HG03060 (cell line): ENCODE data around the gene GLOD5.

ENCODE experiments used
- ATAC-seq: cut with Tn5 transposase; IDR thresholded peaks from one replicate; pipeline ENCODE4 v1.9.1; 2021; ENCODE audit warnings: low read depth, moderate number of reproducible peaks; ENCODE audit not compliant: unreplicated experiment

GLOD5 gene

DNA sequence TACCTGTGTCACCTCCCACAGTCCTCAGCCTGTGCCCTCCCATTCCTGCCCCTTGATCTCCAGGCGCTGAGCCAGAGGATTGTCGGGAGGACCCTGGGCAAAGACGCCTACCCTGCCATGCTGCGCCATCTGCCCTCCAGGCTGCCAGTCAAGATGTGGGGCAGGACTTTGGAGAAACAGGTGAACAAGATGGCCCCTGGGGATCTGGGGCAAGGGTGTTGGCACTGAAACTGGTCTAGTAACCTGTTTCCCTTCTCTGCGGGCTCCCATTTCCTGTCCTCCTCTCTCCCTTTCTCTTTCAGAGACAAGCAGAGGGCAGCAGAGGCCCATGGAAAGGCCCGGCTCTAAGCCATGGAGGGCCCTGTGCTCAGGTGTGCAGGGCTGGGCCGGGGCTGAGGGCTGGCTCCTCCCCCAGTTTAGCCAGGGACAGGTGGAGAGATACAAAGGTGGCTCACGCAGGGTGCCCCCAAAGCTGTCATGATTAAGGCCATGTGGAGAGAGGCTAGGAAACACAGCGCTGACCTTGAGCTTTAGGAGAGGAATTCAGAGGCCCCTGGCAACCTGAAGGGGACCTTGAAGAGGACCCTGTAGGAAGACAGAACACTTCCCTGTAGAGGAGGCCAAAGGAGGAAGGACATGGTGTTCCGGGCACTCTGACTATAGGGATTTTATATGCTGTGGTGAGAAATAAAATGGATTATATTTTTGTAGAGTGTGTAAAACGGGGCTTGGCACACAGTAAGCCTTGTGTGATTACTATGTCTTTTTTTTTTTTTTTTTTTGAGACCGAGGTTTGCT lies at the start of gene GLOD5:
GLOD5 (plus strand) TSS at position 74 of the 798 bp plus-strand sequence; CDS start at position 118, 44 bp downstream.
- ATAC-seq = no peak

DNA sequence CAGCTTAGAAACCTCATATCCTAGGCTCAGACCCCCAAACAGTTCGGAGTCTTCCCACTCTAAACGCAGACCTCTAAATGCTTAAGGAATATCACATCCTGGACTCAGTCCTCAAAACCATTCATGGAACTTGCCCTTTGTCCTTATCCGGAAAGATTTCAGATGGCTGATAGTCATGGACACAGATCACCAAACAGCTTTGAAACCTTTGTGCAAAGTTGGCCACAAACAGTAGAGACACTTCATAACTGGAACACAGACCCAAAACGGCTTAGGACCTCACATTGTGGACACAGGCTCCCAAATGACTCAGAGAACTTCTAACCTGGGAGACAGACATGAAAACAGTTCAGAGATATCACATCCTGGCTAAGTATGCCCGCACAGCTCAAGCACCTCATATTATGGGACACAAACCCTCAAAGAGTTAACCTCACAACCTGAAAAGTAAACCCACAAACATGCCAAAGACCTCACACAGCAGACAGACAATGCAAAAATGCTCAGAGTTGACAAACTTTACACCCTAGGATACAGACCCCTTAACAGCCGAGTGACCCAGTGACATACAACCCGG lies 49.5 kb upstream of the GLOD5 start:
- ATAC-seq = no peak

DNA sequence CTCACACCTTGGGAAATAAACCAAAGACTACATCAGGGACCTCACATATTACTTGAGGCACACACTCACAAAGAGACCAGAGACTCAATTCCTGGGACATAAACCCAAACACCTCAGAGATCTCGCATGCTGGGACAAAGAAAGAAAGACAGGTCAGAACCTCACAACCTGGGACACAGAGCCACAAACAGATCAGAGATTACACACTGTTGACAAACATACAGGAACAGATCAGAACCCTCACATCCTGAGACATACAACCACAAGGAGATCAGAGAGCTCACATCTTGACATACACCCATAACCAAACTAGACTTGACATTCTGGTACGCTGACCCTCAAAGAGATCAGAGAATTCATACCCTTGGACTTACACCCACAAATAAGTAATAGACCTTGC lies 47.7 kb upstream of the GLOD5 start:
- ATAC-seq = no peak

DNA sequence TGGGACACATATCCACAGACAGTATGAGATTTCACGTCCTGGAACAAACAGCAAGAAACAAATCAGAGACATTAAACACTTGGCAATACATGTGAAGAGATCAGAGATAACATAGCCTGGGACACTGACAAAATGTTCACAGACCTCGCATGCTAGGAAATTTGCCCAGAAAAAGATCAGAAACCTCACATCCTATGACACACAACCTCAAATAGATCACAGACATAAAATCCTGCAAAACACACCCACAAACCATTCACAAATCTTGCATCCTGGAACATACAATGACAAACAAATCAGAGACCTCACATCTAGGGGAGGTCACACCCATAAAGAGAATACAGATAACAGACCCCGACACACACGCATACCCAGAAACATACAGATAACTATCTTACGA lies 47.0 kb upstream of the GLOD5 start:
- no peak for ATAC-seq

DNA sequence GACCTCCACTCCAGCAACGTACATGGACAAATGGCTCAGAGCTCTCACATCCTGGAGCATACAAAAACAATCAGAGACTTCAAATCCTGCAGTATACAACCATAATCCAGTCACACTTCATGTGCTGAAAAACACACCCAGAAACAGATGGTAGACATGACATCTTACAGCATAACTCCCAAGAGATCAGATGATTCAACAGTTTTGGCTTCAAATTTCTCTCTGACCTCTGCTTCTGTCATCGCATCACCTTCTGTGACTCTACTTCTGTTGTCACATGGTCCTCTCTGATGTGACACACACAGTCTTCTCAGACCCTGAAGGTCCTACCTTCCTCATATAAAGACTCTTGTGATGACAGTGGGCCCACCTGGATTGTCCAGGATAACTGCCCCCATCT lies 46.5 kb upstream of the GLOD5 start:
- no peak for ATAC-seq

DNA sequence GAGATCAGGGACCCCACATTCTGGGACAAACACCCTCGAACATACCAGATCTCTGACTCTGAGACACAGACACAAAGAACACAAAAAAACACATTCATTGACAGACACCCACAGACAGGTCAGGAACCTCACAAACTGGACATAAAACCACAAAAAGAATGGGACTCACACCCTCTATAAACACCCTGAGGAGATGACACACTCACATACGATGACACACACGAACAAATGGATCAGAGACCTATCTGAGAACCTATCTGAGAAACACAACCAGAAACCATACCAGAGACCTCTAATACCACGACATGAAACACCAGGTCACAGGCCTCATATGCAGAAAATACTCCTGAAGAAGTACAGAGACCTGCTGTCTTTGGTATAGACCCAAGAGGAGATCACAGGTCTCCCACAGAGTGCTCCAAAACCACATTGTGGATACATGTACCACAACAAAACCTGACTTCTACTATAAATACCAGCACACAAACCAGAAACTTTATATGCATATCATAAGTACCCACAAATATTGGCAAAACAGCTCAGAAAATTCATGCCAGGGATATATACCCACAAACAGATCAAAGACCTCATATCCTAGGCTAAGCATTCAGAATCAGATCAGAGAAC lies 45.6 kb upstream of the GLOD5 start:
- no peak for ATAC-seq

DNA sequence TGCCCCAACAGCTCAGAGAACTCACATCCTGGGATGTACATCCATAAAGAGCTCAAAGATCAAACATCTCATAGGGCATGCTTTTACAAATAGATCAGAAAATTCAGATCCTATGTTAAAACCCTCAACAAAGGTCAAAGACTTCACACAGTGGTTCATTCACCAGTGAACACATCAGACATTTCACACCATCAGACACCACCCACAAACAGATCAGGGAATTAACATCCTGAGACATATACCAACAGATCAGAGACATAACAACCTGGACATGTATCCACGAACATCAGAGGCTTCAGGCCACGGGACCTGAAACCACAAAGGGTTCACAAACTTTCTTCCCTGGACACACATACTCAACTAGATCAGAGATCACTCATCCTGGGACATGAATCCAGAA lies 41.6 kb upstream of the GLOD5 start:
- ATAC-seq = no peak

DNA sequence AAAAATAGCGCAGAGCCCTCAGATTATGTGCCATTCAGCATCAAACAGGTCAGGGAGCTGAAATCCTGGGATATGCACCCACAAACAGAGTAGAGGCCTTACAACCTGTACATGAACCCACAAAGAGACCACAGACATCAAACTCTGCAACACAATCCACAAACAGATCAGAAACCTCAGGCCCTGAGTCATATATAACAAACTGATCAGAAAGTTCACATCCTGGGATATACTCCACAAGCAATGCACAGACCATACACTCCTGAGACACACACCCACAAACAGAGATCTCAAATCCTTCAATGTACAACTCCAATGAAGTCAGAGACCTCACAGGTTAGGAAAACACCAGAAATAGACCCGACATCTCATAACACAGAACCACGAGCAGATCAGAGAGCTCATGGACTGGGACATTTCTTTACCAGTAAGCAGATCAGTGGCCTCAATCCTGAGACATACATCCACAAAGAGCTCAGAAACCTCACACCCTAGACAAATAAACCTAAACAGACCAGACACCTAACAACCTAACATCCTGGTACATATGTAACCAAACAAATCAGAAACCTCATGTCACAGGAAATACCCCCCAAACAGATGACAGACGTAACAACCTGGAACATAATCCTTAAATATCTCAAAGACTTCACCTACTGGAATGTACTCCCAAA lies 40.8 kb upstream of the GLOD5 start:
- ATAC-seq = no peak

DNA sequence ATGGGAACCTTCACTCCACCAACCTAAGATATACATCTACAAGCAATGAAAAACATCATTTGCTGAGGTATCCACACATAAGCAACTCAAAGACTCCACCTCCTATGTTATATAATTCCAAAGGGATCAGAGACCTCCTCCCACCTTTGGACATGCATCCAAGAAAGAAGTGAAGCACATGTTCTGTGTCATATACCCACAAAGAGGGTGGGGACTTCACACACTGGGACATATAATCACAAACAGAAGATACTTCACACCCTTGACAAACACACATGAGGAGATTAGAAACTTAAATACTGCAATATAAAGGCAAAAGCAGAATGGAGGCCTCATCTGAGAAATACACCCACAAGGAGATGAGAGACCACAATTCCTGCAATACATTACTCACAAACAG lies 39.6 kb upstream of the GLOD5 start:
- ATAC-seq = no peak

DNA sequence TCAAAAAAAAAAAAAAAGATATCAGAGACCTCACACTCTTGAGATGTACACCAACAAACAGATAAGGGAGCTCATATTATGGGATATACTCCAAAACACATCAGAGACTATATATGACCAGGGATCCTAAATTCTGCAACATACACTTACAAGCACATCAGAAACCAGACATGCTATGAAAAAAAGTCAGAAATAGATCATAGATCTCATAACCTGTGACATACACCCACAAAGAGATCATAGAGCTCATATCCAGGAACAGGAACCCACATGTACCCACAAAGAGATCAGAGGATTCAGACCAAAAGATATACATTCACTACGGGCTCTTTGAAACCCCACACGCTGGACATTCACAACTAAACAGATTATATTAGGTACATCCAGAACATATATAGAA lies 35.0 kb upstream of the GLOD5 start:
- ATAC-seq = no peak

DNA sequence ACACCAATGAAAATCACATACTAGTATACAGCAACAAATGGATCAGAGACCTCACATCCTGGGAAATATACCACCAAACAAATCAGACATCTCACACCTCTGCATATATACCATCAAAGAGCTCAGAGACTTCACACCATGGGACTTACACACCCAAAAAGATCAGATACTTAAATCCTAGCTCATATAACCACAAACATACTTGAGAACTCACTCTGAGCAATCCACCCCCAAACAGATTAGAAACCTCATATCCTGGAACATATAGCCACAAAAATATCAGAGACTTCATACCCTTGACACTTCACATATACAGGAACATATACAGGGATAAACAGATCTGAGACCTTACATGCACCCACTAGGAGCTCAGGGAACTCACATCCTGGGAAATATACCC lies 32.9 kb upstream of the GLOD5 start:
- no peak for ATAC-seq

DNA sequence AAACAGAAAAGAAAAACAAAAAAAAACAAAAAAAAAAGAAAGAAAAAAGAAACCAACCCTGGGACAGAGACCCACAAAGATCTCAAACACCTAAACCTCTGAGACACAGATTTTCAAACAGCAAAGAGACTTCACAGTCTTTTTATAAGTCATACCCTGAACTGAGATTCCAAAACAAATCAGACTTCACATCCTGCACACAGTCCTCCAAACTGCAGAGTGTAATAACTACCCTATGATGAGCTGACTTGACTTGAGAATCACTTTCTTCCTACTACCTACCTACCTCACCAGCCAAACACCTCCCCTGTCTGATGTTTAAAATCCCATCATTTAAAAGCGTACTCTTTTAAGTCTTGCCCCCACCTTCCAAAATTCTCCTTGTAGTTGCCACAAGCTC lies 25.2 kb upstream of the GLOD5 start:
- ATAC-seq = no peak

DNA sequence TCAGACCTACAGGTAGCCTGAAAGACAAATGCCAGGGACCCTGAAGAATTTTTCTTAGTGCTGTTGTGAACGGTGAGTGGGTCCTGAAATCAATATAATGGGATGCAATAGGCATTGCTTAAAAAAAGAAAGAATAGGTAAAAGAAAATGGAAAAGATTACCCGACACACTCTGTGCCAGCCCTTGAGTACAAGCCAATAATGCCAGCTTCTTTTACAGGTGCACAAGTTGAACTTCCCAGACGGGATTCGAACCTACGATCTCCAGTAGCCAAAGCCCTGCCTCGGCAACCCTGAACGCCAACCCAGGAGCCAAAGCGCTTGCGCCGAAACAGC lies 24.7 kb upstream of the GLOD5 start:
- no peak for ATAC-seq

DNA sequence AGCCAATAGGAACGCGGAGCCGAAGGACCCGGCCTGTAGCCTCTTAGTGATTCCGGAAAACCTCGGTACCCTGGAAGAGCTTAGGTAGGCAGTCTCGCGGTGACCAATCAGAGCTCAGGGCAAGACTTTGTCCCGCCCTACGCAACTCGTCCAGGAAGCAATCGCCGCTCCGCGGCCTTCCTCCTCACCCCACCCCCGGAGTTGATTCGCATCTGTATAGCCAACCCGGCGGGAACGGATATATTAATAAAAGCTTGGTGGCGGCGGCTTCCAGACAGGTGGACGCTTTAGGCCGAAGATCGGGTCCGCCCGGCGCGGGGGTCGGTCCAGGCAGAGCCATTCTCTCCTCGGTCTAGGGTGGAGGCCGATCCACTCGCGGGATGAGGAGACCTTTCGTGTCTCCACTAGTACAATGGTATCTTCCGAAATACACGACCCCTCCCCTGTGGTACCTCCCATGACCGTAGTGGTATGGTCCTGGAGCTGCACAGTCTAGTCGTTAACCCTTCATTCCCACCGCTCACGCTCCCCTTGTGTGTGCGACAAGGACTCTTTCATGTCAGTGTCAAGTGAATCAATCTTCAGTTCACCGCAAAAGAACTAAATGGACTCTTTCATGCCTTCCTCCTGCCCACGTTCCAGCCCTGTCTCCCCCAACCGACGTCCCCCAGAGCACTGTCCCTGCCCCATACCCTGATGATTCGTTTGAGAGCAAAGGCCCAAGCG lies 24.2 kb upstream of the GLOD5 start:
- peak; percentile 98 for ATAC-seq

DNA sequence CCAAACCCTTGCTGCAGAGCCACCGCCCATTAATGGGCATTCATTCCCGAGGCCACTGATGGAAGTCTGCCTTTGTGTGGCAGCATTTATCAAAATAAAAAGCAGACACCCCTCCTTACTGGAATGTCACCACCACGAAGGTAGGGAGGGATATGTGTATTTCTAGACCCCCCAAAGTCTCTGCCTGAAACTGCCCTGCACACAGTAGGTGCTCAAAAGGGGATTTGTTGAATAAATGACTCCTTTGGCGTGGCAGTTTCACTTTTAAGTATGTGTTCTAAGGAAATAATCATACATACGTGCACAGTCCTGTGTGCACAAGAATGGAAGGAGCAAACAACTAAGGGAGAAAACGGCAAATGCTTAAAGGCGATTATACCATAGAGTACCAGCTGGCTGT lies 23.6 kb upstream of the GLOD5 start:
- no peak for ATAC-seq

DNA sequence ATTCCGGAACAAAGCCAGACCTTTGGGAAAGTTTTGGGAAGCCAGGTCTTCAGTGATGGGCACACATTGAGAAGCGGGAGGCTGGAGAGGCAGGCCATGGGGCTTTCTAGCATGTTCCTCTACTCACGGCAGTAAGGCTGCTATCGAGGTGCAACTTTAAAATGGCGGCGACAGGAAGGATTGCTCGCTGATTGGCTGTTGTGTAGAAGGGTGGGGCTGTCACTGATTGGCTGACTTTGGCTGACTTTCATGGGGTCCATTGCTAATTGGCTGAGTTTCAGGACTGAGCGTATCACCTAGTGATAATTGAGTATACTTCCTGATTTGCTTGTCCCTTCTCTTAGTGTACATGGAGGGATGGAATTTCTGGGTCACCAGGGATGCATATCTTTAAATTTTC lies 19.7 kb upstream of the GLOD5 start:
- ATAC-seq = no peak

DNA sequence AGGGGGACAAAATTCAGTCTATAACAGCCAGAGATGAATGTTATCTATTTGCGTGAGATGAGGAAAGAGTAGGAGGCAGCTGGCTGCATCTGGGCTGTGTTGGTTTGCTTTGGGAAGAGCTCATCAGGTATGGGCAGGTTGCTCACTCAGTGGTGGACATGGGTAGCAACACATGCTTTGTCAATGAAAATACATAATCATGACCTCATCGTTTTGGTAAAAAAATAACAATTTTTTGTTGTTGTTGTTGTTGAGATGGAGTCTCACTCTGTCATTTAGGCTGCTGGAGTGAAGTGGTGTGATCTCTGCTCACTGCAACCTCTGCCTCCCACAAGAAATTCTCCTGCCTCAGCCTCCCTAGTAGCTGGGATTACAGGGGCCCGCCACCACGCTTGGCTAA lies 16.3 kb upstream of the GLOD5 start:
- ATAC-seq = no peak

DNA sequence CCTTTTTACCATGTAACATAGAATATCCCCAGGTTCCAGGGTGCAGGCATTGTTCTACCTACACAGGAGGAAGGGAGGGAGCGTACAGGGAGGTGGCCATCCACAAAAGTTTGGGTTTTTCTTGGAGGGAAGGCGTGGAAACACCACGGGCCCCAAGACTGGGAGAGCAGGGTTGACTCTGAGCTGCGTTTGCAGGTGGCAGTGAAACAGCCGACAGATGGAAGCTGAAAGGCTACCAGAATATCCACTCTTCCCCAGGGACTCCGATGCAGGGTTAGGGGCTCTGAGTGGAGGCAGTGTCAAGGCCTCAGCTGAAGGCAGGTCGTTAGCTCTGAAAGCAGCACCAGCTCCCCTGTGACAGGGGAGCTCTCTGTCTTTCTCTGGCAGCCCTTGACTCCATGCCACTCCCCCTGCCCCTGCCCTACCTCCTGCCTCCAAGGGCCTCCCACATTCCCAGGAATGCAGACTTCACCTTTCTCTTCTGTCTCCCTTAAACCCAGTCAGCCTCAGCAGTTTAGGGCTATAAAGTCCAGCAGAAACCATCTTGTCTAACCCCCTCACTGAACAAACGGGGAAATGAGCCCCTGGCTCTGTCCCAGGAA lies 14.0 kb upstream of the GLOD5 start:
- ATAC-seq = no peak

DNA sequence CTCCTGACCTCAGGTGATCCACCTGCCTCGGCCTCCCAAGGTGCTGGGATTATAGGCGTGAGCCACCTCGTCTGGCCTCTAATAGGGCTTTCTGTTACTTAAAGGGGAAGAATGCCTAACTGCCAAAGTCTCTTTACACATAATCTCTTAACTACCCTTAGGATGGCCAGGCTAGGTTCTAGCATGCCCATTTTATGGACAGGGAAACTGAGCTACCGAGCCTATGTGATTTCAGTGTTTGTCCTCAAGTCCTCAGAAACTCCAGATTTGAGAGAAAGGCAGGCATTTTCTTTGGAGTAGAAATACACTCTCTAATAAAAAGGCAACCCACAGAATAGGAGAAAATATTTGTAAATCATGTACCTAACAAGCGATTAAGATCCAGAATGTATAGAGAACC lies 12.4 kb upstream of the GLOD5 start:
- no peak for ATAC-seq

DNA sequence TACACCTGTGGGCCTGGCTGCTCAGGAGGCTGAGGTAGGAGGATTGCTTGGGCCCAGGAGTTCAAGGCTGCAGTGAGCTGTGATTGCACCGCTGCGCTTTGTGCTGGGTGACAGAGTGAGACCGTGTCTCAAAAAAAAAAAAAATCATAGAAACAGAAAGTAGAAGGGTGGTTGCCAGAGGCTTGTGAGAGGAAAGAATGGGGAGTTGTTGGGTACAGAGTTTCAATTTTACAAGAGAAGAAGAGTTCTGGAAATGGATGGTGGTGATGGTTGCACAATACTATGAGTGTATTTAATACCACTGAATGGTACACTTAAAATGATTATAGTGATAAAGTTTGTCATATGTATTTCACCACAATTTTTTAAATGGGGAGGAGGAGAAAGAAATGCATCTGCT lies 10.2 kb upstream of the GLOD5 start:
- ATAC-seq = no peak

DNA sequence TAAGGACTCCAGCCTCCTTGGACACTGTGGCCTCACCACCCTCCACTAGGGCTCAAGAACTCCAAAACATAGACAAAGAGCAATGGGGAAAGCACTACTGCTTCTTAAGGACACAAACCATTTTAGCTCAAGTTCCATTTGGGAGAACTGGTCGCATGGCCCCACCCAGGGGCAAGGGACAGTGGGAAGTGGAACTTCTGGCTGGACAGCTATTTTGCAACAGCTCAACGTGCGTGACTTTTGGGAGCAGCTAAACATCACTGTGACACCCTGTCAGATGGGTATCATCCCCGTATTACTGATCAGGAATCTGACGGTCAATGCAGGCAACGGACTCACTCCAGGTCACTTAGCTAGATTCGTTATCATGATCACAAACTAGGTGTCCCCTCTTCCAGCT lies 9.0 kb upstream of the GLOD5 start:
- ATAC-seq = no peak
